NCI-H2107 treated with DMSO at 0.1 percent for 48 hours (cell line): ENCODE results near the gene UCN3.
A peak's percentile ranks its signal among the peaks of the same experiment; 100 is the strongest.

ENCODE experiments used
- DNase-seq: peaks from one replicate; lab custom pipeline; 2025; ENCODE audit not compliant: unreplicated experiment; lab: John Stamatoyannopoulos, UW

Gene UCN3, protein sequence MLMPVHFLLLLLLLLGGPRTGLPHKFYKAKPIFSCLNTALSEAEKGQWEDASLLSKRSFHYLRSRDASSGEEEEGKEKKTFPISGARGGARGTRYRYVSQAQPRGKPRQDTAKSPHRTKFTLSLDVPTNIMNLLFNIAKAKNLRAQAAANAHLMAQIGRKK

DNA sequence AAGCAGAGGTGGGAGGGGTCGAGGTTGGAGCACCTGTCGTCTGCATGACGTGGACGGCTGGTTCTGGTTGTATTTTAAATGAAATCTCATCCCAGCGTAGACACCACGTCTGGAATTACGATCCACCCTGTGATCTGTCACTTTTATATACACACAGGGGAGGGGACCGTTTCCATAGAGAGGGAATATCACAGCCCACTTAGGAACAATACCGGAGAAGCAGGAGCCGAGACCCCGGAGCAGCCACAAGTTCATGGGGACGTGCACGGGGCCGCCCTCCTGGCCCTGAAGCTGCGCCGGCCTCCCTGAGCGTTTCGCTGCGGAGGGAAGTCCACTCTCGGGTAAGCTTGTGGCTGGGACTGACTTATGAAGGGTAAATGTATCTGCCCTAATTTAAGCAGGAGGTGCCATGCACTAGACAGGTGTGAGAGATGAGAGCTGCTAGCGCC lies at the start of gene UCN3:
UCN3 (plus strand) TSS at position 77 of the 449 bp plus-strand sequence. CDS start 8,755 bp downstream, outside the sequence.
- peak; percentile 8 for DNase-seq

DNA sequence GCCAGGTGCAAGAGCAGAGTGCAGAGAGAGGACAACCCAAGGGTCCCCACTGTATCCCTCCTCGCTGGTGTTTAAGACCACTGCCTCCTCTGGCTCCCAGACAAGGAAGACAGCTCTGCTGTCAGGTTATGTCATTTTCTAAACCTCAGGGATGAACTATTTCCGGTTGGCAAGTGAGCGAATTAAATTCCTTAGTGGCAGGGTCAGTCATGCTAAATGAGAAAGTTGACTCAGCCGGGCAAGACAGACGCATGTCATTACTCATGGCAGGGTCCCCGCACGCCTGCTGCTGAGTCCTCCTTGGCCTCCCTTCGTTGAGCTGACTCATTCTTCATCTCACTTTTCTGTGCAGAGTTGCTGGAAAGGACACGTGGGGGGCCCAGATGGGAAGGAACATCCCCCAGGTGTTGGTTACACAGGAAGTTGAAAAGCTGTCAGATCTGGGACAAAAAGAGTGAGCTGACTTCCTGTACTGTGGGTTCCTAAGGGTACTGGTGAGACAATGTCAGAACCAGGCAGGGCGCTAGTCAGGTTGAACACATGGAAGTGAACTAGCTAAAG lies 47.1 kb upstream of the UCN3 start:
- DNase-seq, result no peak

DNA sequence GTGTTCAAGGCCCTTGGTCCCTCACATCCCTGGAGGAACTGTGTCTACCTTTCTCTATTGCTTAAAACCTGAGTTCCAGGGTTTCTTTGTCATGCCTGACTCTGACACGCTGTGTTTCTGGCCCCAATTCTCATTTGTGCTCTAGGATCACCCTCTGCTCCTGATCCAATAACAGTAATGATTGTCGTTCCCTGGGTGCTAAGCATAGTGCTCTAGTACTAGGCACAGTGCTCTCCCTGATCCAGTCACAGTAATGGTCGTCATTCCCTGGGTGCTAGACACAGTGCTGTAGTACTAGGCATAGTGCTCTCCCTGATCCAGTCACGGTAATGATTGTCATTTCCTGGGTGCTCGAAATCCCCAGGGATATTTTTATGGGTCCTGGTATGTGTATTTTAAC lies 46.6 kb upstream of the UCN3 start:
- no peak for DNase-seq

DNA sequence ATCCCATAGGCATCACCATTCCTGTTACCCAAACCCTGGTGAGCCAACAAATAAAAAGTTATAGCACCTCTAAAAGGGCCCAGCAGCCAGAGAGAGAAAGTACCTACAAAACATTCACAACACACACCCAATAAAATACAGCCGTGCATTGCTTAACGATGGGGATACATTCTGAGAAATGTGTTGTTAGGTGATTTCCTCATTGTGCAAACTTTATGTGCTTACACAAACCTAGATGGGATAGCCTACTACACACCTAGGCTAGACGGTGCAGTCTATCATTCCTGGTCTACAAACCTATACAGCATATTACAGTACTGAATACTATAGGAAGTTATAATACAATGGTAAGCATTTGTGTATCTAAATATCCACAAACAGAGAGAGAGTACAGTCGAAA lies 44.9 kb upstream of the UCN3 start:
- no peak for DNase-seq

DNA sequence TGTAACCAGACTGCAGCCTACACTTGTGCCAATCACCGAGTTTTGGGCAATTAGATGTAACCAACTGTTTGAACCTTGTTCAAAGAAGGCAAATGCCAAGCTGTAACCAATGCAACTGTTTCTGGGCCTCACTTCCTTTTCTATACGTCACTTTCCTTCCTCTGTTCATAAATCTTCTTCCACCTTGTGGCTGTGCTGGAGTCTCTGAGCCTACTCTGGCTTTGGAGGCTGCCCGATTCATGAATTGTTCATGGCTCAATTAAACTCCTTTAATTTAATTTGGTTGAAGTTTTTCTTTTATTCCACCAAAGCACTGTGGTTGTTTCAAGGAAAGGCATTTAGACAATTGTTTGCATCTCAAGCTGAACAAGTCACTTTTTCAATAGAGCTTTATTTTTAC lies 43.5 kb upstream of the UCN3 start:
- no peak for DNase-seq

DNA sequence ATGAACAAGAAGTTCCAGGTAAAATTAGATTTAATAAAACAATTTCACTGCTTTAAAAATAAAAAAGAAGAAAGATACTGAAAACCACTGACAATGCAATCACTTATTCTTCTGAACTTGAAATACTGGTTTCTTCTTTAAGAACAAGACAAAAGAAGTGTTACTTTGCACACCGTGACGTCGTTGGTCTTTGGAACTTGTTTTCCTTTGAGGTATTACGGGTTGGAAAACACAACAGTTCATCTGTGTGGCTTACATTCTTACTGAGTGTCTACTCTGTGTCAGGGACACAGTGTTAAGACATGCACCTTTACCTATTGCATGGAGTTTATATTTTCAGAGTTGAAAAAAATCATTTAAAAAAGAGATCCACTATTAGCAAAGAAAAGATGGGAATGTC lies 41.3 kb upstream of the UCN3 start:
- no peak for DNase-seq

DNA sequence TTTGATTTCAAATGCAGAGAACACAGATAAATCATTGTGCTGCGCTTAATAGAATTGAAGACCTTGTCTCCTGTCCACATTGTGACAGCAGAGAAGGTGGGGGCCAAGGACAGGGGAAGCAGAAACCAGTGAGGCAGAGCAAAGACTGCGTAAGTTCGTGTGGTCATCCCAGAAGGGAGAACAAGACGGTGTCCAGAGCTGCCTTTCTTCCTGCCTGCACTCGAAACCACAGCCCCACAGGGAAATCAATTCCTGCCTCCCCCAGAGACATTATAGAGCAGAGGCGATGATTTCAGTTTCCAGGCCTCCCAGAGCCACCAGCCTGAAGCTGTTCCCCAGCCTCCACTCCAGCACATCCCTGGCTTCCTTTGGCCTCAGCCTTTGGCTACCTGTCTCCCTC lies 39.7 kb upstream of the UCN3 start:
- no peak for DNase-seq

DNA sequence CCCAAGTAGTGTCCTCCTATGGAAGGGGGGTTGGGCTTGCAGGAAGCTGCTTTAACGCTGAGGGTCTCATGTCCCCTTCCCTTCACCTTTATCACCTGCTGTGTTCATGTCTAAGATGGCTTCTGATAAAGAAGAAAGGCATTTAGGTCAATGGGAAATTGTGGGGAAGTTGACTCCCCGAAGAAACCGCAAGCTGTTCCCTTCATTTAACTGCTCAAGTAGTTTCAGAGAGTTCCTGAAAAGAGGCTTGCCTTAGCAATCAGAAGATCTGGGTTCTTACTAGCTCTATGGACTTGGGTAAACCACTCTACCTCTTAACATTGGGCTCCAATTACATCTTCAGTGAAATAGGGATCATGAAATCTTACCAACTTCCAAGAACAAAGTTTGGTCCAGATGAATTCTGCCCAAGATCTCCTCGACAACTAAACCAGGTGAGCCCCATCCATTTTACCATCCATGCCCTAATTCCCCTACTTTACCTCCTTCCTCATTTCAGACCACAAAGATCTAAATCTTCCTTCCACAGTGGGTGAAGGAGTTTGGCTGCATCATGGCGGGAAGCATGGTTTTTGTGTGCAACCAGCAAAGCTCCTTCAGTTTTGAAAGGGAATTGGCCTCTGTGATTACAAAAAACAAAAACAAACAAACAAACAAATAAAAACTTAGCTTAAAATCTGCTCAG lies 30.4 kb upstream of the UCN3 start:
- no peak for DNase-seq

DNA sequence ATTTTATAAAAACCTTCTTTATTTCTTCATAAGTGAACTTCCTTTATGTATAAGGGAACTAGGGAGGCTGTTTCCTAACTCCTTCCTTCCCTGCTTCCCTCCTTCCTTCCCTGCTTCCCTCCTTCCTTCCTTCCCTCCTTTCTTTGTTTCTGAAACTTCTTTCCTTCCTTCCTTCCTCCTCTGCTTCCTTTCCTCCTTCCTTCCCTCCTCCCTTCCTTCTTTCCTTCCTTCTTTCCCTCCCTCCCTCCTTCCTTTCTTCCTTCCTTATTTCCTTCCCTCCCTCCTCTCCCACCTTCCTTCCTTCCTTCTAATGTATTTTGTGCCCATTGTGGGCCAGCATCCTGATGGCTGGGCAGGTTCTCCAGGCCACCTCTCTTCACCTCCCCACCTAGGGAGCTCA lies 26.8 kb upstream of the UCN3 start:
- DNase-seq, result no peak

DNA sequence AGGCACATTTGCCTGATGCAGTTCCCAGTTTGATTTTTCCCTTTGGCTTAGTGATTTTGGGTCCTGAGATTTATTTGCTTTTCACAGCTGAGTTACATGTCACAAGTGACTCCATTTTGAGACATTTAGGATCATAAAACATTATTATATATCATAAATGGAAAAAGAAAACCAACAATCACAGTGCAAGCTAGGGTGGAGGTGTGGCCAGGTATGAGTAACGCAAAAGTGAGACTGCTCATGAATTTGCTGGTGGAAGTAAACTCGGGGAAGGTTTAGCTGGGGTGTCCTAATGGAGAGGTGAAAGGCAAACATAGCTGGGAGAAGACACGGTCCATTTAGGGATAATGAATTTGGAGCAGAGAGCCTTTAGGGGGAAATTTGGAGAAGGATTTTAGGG lies 21.7 kb upstream of the UCN3 start:
- DNase-seq, result no peak

DNA sequence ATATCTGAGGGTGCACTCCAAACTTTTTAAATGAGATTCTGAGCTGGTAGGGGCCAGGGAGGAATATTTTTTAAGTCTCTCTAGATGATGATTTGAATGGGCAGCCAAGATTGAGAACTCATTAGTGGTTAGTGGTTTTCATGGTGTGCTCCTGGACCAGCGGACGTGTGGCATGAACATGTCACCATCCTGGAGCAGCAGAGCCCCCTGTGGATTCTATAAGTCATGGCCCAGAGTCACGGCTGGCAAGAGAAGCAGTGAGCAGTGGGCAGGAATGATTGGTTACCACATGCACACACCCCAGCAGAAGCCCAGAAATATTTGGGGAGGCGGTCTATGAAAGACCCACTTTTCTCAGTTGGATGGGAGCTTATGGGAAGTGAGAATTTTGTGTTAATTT lies 21.2 kb upstream of the UCN3 start:
- peak; percentile 5 for DNase-seq

DNA sequence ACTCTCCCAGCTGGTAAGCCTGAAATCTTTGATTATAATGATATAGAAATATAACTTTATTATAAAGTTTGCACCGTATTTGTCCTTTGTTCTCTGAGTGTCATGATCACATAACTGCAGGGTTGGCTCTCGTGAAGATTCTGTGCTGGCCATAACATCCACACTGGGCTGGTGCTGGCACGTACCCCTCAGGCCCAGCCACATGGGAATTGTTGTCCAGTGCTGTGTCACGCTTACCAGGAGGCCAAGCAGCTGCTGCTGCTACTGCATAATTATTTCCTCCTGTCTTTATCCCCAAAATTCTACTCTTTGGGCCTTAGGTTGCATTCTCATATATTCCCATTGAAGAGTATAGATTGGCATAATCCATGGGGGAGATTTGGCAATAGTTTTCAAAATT lies 20.8 kb upstream of the UCN3 start:
- DNase-seq, result no peak

DNA sequence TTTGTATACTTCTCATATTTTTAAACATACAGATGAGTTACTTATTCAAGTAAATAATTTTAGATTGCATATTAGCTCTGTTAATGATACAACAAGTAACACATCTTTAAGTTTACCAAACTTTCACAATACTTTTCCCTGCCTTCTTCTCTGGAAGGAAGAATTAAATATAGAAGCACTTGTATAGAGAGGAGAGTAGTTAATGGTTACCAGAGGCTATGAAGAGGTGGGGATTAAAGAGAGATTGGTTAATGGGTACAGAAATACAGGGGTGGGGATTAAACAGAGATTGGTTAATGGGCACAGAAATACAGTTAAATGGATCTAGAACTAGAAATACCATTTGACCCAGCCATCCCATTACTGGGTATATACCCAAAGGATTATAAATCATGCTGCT lies 20.0 kb upstream of the UCN3 start:
- DNase-seq, result no peak

DNA sequence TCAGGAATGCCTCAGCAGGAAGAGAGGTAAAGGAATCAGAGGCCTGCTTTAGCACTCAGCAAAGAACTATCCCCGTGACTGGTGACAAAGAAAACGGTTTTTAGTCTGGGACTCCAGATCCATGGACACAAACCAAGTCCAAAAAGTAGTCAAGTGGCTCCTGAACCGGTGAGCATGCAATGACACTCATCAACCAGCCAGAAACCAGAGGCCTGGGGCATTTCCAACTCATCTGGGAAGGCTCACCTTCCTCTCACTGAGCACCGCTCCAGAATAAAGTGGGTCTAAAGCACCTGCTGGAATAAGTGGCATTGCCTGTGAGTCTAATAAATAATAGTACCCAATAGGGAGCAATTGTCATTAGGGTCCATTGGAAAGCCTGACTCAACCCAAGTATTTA lies 17.9 kb upstream of the UCN3 start:
- no peak for DNase-seq

DNA sequence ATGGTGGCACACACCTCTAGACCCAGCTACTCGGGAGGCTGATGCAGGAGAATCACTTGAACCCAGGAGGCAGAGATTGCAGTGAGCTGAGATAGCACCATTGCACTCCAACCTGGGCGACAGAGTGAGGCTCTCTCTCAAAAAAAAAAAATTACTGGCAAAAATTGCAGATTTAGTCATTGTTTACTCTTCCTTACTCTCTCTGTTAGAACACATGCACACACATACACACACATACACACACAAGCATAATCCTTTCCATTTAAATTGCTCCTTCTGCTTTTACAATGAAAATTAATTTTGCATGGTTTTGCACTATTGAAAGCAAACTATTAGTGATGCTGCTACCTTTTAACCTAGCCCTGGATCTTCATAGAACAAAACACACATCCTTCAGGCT lies 15.4 kb upstream of the UCN3 start:
- no peak for DNase-seq

DNA sequence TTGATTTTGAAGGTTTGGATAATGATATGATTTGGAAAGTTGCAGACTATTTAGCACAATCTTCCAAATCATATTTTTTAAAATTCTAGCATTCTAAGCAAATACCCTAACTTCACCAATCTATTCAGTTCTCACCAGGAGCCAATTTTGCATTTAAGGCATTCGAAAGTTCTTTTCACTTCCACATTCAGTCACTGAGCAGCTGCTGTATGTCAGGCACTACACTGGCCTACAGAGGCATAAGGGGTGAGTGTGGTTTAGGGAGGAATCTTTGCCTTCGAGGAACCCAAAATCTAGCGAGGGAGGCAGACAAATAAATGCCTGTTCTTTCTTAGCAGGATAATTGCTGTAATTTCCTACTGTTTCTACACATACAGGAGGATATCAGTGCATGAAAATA lies 10.7 kb upstream of the UCN3 start:
- DNase-seq, result no peak

DNA sequence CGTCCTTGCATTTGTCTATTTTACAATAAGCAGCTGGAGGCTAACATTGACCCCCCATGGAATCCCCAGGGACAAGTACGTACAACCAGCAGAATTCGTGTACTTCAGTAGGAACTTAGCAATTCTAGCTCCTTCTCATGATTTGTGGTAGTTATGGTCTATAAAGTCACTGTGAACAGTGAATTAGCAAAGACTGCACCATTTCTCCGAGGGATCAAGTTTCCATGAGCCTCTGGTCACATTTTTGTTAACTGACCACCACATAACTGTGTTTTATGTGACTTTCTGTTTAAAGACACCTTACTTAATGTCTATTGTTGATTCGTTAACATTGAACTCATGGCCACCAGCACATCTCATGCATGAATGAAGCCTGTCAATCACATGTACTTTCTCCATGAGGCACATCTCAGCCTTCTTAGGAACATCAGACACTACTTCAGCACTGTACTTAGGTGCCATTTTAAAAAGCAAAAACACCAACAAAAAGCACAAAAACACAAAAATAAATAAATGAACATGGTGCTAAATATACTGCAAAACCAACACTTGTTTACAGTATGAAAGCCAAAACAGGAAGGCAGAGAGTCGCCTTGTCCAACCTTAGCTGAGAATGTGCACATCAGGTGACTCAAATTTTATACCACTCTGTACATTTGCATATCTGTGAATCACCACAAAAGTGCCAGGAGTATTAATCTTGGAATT lies 9.0 kb upstream of the UCN3 start:
- DNase-seq, result no peak

DNA sequence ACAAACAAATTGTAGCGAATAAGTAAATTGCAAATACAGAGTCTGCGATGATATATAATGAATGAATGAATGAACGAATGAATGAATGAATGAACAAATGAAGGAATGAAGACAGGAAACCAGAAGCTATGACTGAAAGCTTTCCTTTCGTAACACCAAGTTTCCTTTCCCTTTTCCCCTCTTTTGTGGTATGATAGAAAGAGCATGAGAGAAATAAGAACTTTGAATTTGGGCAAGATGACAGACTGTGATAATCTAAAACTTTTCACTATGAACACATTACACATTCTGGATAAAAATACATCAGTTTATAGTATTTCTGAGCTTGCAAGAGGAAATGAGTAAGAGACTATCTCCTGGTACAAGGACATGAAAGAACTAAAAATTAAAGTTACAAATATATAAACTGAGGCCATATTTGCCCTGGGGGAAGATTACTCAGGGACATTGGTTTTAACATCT lies 8.4 kb upstream of the UCN3 start:
- no peak for DNase-seq

DNA sequence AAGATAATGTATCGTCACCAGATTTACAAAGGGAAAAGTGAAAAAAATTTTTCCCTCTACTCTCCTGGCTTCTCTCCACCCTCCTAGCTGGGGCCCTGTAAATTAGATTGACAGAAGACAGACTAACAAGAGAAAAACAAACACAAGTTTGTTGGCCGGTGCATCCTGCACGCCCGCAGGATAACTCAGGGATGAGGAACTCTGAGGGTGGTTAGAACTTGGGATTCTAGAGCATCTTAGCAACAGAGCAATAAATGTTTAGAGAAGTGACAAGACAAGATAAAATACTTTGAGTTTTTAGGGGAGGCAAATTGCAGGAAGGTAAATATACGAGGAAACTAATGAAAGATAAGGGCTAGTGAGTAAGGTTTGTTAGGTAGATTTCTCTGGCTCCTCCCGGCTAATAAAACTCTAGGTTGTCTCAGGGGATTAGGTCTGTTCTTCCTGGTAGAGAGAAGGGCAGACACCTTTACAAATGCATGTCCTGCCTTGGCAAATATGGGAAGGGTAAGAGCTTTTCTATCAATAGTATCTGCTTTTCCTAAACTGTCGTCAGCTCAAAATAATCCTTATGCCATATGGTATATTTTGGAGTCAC lies 4.3 kb upstream of the UCN3 start:
- DNase-seq, result no peak

DNA sequence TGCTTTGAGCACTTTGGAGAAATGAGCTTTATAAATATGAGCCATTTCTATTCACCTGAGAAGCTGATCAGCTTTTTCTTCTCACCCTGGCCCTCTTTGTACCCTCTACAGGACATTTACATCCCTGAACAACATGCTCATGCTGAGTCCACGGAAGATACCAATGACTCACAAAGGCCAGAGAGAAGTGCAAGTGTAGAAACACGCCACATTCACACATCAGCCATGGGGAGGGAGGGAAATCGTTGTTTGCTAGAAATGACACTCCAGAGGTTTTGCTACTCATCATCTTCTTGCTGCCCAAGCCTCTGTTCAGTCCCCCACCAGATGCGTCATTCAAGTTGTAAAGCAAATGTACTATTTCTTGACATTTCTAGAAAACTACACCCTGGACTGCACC lies 2.8 kb upstream of the UCN3 start:
- no peak for DNase-seq

DNA sequence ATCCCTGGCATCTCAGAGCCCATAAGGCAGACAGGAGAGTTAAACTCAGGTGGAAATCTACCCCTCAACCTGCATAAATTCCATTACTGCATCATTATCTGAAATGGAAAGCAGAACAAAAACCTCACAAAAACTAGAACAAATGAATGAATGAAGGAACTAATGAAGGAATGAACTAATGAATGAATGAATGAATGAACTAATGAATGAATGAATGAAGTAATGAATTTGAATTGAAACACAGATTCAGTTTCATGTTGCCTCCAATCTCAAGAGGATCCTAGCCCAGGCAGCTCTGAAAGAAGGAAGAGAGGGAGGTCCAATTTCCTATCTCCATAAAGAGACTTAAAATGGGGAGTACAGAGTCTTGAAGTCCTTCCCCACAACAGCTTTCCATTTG lies 1.9 kb upstream of the UCN3 start:
- DNase-seq, result no peak

DNA sequence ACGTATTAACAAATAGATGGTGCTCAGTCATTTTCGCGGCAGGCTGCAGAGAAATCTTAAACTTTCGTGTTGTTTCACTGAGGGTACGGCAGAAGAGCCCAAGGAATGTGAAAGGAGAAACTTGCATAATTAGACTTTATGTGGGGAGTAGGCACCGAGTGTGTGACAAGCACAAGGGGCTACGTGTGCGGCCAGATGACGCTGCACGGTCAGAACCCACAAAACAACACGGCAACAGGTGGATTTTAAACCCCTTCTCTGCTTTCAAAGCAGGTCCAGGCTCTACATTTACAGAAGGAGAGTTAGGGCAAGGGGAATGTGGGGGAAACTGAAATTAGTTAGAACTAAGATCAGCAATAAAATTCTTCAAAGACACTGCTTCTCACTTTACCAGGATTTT lies 392 bp upstream of the UCN3 start:
- no peak for DNase-seq
